GM11168 (cell line): ENCODE results near the gene NPM3.

Experiments
- in situ Hi-C: fragments of 300-500 bp; cut with MboI; formaldehyde crosslinking; loops from one replicate; pipeline ENCODE4 v1.12.0; 2022; ENCODE audit warnings: low sequenced_read_pairs; ENCODE audit not compliant: unreplicated experiment

NPM3 gene

DNA sequence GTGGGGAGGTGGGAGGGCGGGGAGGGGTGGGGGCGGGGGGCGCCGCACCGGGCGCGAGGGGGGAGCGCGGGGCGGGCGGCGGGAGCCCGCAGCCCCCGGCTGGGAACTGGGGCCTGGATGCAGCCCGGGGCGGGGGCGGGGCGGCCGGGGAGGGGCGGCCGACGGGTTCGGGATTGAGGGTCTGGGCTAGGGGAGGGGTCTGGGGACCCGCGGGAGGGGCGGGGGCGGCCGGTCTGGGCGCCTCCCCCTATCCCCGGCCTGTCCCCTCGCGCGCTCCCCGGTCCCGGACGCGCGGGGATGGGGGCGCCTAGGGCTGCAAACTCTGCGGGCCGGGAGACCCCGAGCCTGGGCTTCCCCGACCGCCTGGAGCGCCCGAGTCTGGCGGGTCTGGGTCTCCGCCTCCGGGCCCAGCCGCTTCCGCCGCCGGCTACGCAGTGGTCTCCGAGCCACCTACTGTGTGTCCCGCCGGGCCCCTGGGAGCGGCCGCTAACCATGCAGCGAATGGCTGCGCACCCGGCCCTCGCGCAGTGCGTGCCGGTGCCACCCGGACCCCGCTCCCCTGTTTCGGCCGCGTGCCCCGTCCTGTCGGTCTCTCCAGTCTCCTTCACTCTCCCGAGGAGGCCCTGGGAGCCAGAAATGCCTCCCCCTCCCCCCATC is 7.0 kb downstream of the NPM3 start:
- in situ Hi-C loops: no loop called here

DNA sequence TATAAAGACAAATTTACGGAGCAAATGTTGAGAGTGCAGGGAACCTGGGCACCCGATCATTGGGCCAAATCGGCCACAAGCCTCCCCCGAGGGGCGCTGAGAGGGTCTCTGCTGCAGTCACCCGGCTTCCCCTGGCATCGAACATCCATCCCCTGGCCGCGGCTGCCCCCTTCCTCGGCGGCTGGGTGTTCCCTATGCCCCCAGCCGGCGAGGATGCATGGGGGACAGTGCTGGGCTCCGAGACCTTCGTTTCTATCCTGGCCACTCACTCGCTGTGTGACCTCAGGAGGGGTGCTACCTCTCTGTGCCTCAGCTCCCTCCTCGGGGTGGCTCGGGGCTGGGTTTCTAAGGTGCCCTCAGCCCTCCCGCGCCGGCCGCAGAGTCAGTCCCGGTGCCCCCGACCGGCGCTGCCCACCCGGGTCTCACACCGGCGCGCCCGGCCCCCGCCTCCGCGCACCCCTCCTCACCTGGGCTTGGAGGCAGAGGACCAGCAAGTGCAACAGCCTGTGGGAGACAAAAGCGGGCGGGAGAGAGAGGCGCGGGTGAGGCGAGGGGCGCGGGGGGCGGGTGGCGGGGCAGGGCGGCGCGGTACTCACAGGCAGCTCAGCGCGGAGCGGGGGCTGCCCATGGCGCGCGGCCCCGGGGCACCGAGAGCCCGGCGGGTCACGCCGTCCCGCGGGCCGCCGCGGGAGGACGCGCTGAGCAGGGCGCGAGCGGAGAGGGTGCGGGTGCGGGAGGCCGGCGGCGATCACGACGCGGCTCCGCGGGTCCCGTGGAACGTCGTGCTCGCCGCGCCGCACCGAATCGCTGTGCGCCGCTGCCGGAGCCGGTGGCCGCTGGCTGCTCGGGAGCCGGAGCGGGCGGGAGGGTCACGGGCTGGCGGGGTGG is 7.7 kb downstream of the NPM3 start, which contains the start of gene FGF8:
Gene FGF8 (minus strand): TSS at position 842 of the 888 bp plus-strand sequence. CDS start 214 bp downstream, at position 628.
- in situ Hi-C loops: no loop called here

DNA sequence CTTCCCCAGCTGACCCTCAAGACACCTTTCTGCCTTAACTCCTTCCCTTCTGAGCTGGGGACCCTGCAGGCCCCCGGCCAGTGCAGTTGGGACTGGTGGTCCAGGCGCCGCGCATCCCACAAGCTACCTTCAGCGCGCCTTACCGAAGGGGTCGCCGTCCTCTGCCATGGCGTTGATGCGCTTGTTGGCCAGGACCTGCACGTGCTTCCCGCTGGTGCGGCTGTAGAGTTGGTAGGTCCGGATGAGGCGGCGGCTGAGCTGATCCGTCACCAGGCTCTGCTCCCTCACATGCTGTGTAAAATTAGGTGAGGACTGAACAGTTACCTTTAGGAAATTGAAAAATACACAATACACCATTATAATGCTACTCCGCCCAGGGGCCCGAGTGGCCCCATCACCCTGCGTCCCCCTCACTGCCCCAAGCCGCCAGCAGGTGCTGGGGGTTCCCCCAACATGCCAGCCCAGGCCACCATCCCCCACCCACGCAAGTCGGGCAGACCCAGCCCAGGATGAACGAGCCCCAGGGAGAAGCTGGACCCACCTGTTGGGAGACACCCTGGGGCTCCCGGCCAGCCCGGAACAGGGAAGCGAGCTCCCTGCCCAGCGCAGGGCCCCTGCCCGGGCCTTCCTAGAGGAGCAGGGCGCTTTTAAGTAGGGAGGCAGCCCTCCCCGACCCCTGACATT is 8.5 kb downstream of the NPM3 start:
- in situ Hi-C loops: no loop called here

DNA sequence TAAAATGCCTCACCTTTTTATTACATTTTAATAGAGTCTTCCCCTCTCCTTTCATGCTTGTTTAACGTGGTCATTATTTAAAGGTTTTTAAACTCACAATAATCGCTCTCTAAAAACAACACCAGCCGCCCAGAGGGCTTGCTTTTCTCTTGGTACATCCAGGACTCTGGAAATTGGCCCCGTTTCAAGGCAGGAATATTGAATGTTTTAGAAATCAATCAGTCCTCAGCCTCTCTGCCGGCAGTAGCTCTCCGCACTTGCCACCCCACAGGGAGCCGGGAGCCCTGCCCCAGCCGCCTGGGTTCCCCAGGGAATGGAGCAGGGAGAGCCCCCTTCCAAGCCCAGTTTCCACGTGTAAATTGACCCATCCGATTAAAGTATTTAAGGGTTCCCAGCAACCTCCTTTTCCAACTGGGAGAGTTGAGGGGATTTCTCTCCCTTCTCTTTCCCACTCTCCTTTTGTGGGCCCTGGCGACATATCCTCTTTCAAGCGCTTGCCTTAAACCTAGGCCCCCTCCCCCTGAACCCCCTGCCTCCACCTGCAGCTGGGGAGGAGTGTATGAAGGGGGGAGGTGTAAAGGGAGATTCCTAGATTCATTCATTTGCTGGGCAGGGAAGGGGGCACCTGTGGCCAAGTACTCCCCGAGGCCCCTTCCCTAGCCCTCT is 9.2 kb downstream of the NPM3 start:
- in situ Hi-C loops: no loop called here

DNA sequence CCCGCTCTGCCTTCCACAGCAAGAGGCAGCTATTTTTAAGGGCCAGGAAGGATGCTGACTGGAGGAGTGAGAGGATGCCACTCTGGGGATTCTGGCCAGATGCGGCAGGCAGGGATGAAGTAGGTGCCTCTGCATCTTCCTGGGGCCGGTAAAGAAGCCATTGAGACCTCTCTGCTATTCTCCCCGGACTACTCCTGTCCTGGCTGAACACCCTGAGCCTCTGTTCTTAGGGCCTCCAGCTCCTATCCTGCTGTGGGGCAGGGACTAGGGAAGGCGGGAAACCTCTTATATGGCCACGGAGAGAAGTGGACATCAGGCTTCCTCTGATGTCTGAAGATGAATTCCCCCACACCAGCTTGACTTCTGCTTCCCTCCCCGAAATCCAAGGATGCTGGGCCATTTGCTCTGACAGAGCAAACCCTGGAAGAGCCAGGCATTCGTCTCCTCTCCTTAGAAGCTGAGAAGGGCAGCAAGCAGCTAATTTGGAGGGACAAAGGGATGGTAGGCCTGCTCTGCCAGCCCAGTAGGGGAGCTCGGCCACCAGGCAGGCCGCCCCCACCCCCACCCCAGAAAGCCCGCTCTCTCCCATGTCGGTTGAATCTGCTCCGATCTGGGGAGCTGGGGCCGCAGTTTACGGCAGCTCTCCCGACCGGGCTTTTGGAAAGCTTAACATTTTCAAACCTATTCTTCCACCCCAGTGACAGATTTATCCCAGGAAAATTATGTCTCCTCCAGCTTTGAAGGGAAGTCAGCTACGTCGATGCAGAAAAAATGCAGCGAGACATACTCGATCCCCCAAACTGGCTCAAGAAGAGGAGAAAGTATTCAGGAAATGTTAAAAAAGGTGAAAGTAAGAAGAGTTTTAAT is 10.1 kb downstream of the NPM3 start:
- in situ Hi-C loops: no loop called here

DNA sequence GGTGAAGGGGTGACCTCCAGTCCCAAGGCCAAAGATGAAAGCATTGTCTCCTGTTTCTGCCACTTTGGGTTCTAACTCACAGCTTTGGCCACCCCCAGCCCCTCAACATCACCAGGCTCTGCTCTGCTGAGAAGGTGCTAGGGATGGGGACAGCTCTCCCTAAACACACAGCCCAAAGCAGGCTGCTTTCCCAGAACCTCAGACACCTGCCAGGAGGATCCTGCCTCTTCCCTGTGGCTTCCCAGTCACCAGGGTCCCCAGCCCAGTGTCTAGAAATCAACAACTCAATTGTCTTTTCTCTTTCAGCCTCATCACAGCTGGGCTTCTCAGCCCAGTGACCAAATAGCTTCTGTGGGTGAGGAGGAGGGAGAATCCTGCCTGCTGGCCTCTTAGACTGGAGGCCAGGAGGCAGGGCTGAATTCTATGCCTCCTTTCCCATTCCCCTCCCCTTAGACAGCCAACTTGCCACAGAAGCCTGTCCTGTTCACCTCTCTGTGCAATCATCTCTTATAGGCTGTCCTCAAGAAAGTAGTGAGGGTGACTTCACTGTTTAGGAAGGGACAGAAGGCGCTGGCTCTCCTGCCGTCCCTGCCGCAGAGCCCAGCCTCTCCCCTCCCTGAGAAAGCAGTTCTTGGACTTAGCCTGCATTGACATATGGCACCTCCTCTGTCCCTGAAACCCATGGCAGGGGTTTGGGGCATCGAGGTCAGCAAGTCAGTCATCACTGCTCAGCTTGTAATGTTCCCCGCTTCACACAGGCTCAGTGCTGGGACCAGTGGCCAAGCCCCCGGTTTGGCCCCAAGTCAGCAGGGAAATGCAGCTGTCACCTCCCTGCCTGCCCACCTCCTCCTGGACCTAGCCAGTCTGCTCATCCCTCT is 11.0 kb downstream of the NPM3 start:
- in situ Hi-C loops: no loop called here

DNA sequence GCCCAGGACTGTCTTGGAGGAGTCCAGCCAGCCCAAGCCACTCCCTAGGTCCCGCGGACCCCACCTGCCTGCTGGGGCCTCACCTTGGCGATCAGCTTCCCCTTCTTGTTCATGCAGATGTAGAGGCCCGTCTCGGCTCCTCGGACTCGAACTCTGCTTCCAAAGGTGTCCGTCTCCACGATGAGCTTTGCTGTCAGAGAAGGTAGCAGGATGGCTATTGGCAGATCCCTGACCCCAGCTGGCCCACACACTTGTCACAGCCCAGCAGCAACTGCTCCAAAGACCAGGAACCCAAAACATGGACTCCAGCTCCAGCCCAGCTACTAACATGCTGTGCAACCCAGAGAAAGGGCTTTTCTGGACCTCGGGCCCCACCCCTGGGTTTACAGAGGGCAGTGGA is 11.9 kb downstream of the NPM3 start:
- in situ Hi-C loops: no loop called here

DNA sequence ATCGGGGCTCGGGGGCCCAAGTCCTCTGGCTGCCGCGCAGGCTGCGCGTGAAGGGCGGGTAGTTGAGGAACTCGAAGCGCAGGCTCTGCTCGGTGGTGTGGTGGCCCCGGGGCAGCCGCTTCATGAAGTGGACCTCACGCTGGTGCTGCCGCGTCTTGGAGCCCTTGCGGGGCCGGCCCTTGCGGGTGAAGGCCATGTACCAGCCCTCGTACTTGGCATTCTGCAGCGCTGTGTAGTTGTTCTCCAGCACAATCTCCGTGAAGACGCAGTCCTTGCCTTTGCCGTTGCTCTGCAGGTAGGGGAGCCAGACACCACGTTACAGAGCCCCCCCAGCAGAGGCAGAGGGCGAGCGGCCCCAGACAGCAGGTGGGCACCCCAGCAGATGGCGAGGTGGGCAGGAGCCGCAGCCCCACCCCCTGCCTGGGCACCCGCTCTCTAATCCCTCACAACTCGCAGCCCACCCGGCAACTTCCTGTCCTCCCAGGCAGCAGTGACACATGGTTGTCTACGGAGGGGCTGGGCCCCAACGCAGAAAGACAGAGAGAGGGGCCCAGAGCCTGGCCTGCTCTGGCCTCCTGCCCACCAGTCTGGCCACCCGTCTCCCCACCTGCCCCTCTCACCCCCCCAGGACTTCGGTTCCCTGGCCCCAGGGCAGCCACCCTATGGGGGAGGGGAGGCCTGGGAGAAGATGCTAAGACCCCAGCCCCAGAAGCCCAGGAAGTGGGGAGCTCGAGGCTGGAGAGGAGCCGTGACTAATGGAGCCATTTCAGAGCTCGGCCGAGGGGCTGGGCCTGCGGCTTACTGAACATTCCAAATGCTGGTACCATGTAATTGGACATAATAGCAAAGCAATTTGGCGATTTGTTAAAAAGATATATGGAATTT is 12.7 kb downstream of the NPM3 start:
- in situ Hi-C loops: no loop called here

DNA sequence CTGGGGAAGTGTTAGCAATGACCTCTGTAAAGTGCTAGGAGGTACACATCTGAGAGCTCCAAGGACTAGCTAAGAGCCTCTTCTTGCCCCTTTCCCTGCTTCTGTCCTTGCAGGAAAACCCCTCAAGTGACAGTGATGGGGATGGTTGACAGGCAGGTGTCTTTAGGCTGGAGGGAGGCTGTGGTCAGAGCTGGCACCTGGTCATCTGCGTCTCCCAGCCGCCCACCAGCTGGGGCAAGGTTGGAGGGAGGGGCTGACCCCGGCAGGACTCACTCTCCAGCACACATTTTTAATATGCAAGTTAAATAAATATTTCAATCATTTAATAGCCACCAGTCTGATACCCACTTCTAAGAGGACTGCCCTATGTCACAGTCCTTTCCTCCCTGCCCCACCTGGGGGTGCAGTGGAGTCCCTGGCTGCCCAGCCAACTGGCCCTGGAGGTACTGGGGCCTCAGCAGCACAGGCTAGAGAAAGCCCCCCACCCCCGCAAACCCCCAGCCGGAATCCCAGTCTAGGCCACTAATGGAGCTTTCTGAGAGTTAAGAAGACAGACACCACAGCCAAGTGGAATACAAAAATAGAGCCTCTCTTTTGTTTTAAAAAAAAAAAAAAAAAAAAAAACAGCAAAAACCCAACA is 13.6 kb downstream of the NPM3 start:
- in situ Hi-C loops: no loop called here

DNA sequence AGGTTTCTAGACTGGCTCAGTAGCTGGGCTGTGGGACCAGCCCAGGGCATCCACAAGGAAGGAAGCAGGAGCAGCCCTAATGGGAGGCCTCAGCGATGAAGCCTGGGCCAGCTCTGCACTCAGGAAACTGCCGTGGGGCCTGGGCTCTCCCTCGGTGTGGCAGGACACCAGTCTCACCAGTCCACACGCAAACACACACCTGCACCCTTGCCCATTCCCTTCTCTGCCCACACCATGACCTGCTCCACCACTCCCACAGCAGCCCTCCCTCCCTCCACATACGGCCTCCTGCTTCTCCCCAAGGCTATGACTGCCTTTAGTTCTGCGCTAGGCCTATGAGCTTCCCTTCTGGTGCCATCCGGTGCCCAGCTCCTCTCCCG is 14.5 kb downstream of the NPM3 start:
- in situ Hi-C loops: no loop called here

DNA sequence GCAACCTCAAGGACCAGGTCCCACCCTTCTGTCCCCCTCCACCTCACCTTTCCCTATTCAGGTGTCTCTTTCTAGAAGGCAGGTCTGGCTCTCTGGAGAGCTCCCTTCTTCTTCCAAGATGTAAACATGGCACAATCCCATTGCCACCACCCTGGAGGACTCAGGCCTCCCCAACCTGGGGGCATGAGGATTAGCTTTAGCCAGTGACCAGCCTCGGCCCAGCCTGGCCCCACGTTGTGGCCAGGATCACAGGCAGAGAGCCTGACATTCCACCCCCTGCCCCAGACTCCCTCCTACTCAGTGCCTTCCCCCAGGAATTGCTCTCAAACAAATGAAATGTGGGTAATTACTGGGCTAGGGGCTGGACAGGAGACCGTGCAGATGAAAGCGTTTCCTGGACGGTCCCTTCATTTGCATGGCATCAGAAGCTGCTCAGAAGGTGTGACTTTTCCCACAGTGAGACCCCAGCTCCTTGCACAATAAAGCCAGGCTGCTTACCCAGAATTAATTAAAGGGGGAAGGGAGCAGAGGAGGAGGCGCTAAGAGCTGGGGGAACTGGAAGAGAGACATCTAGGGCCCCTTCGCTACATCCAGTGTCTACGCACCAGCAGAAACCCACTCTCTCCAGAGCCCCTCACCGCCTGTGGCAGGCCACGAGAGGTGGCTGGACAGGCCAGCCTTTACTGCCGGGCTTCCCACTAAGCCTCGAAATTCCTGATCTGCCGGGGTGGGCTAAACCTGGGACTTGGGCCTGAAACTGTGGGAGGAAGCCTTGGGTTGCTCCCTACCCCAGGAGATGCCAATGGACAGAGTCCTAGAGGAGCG is 15.1 kb downstream of the NPM3 start:
- in situ Hi-C loops: no loop called here

DNA sequence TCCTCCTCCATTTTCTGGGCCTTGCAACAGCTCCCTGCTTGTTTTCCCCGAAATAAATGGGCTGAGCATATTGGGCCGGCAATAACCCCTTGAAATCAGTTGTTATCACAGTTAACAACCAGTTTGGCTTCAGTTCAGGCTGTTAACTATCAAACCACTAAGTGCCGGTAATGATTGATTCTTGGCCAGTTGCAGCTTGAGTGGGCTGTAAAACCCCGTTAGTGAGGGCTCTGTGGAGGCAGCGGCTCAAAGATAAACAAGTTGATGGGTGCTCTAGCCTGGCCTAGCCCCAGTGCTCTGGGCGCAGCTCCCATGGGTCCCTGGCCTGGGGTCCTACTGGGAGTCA is 15.7 kb downstream of the NPM3 start:
- in situ Hi-C loops: no loop called here

DNA sequence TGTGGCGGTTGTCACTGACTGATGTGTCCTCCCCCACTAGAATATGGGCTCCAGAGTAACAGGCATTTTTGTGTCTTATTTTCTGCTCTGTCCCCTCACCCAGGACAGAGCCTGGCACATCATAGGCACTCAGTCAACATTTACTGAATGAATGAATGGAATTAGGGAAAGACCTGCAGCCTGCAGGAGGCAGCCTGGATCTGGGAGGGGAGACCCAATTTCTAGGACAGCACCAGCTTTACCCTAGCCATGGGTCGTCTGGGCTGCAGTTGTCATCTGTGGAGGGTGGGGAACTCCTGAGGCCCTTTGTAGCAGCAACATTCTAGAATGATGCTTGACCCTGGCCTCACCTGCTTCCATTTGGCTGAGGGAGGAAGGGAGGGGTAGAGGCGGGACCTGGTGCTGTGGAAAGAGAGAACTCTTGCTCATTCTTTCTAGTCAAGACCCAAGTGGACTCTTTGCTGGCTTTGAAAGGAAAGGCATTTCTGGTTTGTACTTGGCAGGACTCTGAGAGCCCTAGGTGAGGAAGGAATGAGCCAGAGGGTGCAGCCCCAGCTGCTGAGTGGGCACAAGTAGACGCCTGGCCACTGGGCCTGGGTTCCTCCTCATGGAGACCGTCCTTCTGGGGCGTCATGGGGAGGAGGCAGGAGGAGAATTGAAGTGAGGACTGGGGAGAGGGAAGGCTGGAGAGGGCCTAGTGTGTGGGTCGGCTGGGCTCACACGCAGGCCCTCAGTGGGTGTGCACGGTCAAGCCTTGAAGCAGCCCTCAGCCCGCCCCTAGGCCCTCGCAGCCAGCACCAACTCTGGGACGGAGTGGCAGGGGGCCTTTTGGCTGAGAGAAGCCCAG is 16.3 kb downstream of the NPM3 start:
- in situ Hi-C loops: no loop called here

DNA sequence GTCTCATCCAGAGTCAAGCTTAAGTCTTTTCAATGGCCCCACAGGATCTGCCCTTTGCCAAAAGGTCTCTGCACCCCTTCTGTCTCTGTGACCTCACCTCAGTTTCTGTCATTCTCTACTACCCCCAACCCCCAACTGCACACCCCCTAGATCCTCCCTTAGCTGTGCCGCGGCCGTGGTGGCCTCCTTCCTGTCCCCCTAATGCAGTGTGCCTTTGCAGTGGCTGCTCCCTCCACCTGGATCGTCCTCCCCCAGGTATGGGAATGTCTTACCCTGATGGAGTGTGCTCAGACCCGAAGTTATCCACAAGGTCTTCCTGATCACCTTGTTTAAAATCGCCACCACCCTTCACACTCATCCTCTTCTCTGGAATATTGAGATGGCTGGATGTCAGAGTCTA is 16.9 kb downstream of the NPM3 start:
- in situ Hi-C loops: no loop called here

DNA sequence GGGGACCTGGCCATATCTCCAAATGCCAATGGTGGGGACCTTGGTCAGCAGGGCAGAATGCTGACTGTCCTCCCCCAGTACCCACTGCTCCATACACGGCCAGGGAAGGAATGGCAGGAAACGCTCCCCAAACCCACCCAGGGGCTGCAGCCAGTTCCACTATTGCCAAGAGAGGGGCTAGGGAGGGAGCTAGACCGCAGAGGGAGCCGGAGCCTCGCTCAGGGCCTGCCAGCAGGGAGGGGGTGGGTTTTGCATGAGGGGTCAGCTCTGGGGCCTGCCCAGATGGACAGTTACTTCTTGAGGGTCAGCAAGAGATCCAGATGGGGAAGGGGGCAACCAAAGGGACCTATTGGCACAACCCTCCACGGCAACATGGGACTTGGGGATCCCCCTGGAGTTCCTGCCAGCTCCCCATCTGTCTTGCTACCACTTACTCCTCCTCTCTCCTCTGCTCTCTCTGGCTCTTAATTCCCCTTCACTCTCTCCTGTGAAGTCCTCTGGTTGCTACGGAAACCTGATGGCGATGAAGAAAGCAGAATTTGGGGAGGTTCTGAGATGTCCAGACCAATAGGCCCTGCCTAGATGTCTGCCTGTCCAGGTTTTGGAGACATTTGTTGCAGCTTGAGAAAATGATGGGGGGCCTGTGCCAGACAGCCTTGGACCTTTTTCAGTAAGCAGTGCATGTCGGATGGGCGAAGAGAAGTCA is 20.0 kb downstream of the NPM3 start:
- in situ Hi-C loops: no loop called here
